Measurements from ENCODE around the gene CNDP1.

- TF ChIP-seq CTCF (IDR thresholded peaks at IDR 0.05) (no peak), POLR2A (IDR thresholded peaks at IDR 0.05) (no peak)
These were observed 56.4 kb downstream of the CNDP1 start for GRCh38 chr18:74590671-74591070.

All from lower leg skin (tissue), 3 donors.